Epithelial cell of umbilical artery (primary cell): ENCODE results near the gene SYNDIG1L. TPM values are rescaled to one million over a fixed set of nuclear protein-coding genes. Genes with fewer than 3 reads are reported as not detected.

ENCODE experiments used
- total RNA-seq: library from RNA; depleted of rRNA; stranded (reverse); fragments of >200 nt; gene quantifications from 2 replicates; pipeline ENCODE4 v1.2.3, GENCODE V29; 2014

The SYNDIG1L gene
- not detected in 2 replicates for total RNA-seq

DNA sequence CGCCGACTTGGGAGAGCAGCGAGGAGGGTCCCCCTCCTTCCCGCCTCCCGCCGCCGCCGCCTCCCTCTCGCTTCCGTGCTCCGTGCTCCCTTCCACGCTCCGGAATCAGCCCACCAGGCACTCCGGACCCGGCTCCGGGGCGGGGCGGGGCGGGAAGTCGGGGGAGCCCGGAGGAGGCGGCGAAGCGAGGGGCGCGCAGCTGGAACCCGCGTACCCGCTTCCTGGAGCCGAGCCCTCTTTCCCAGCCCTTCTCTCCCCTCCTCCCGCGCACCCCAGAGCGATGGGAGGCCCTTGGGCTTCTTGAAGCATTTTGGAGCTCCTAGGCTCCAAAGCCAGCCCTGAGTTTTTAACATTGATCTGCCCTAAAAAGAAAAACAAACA lies at the start of gene SYNDIG1L:
SYNDIG1L (minus strand) TSS at position 9 of the 381 bp plus-strand sequence. CDS start 16,466 bp downstream, outside the sequence.

Other genes with a start within 250 kb of the SYNDIG1L start
- gene VSX2, start 186.8 kb downstream of the SYNDIG1L start, total RNA-seq, result not detected in 2 replicates
- 28.3 and 48.8 TPM in 2 replicates for gene ABCD4, start 123.3 kb downstream of the SYNDIG1L start, total RNA-seq
- not detected in 2 replicates for gene VRTN, start 77.7 kb downstream of the SYNDIG1L start, total RNA-seq
- gene NPC2, start 67.1 kb upstream of the SYNDIG1L start, total RNA-seq, result 98.4 and 133 TPM in 2 replicates
- 14.6 and 15.9 TPM in 2 replicates for gene ISCA2, start 67.6 kb upstream of the SYNDIG1L start, total RNA-seq
- 80.1 and 141 TPM in 2 replicates for gene LTBP2, start 186.0 kb upstream of the SYNDIG1L start, total RNA-seq